DND-41 (cell line): ENCODE data around the gene HP.

Experiments
- ATAC-seq: fragments of 200-7000 bp; cut with Tn5 transposase; 3 replicates; pipeline ENCODE4 v1.9.1; 2021; ENCODE audit warnings: low read depth; ENCODE audit not compliant: insufficient read depth
- DNase-seq: peaks from one replicate; pipeline ENCODE4 v3.0.0-alpha.2; 2020
- H2AFZ ChIP-seq: 2 replicates; pipeline ENCODE4 v1.6.0; 2012; ENCODE audit warnings: low read depth, low read length
- H3K27ac ChIP-seq: 2 replicates; pipeline ENCODE4 v1.5.1; 2012; ENCODE audit warnings: low read length, inconsistent platforms
- H3K27me3 ChIP-seq: fragments of 200-600 bp; sonication (generic); 2 replicates; pipeline ENCODE4 v1.6.0; 2012; ENCODE audit warnings: low read length, mild to moderate bottlenecking, inconsistent platforms; ENCODE audit not compliant: insufficient read depth, poor library complexity
- H3K36me3 ChIP-seq: 2 replicates; pipeline ENCODE4 v1.5.1; 2012; ENCODE audit warnings: low read length, inconsistent platforms; ENCODE audit not compliant: insufficient read depth
- H3K4me1 ChIP-seq: 2 replicates; pipeline ENCODE4 v1.5.1; 2012; ENCODE audit warnings: mild to moderate bottlenecking, low read length; ENCODE audit not compliant: insufficient read depth
- H3K4me2 ChIP-seq: 2 replicates; pipeline ENCODE4 v1.6.0; 2012; ENCODE audit warnings: mild to moderate bottlenecking, moderate library complexity, low read length, inconsistent platforms; ENCODE audit not compliant: insufficient read depth
- H3K4me3 ChIP-seq, 2 experiments: fragments of 200-600 bp in 1 of 2; shearing (Covaris generic) in 1 of 2; 2 replicates each; pipeline ENCODE4 v1.5.1; 2012 to 2016; ENCODE audit warnings: inconsistent platforms in 2 of 2, low read length in 2 of 2, mild to moderate bottlenecking in 2 of 2, low read depth in 1 of 2, moderate library complexity in 1 of 2
- H3K79me2 ChIP-seq: 2 replicates; pipeline ENCODE4 v1.6.0; 2012; ENCODE audit warnings: low read length, inconsistent platforms; ENCODE audit not compliant: insufficient read depth
- H3K9ac ChIP-seq: 2 replicates; pipeline ENCODE4 v1.6.0; 2012; ENCODE audit warnings: low read depth, mild to moderate bottlenecking, inconsistent platforms, low read length, moderate library complexity
- H3K9me3 ChIP-seq: 2 replicates; pipeline ENCODE4 v1.5.1; 2012; ENCODE audit warnings: low read length, moderate library complexity, mild to moderate bottlenecking, inconsistent platforms; ENCODE audit not compliant: insufficient read depth, severe bottlenecking
- H4K20me1 ChIP-seq: 2 replicates; pipeline ENCODE4 v1.6.0; 2012; ENCODE audit warnings: low read length; ENCODE audit not compliant: insufficient read depth
- EZH2 ChIP-seq: IDR thresholded peaks from 3 replicates; pipeline ENCODE4 v1.6.1; 2012; ENCODE audit warnings: borderline replicate concordance, low read depth, mild to moderate bottlenecking, moderate library complexity, low read length, inconsistent platforms; ENCODE audit not compliant: severe bottlenecking
- TF ChIP-seq, protein P1 (sequence below): IDR thresholded peaks from 2 replicates; pipeline ENCODE4 v1.5.1; 2012; ENCODE audit warnings: borderline replicate concordance, low read length, moderate library complexity, mild to moderate bottlenecking; ENCODE audit not compliant: poor library complexity, severe bottlenecking; ENCODE audit errors: extremely low read depth

The HP gene

DNA sequence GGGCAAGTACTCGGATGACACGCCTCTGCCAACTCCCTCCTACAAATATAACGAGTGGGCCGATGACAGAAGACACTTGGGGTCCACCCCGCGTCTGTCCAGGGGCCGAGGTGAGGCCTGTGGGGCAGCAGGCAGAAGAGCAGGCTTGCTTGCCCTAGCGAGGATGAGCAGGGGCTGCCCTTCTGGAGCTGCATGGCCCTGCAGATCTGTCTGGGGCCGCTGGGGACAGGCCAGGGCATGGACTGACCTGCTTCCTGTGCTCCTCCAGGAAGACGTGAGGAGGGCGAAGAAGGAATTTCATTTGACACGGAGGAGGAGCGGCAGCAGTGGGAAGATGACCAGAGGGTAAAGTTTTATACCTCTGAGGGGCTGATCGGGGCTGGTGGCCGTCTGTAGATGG lies 44.6 kb downstream of the HP start:
- peaks cover 24% of the 10 kb centered on the region for H3K4me1 ChIP-seq
- DNase-seq (no peak), ATAC-seq (no peak)
- peaks cover 9% of the 10 kb centered on the region; the same call in 1 of the 2 replicates for H4K20me1 ChIP-seq
- no peak overlapping the region for H3K4me3 ChIP-seq
- H3K9me3 ChIP-seq: no peaks in the 10 kb centered on the region
- TF ChIP-seq, protein P1, sequence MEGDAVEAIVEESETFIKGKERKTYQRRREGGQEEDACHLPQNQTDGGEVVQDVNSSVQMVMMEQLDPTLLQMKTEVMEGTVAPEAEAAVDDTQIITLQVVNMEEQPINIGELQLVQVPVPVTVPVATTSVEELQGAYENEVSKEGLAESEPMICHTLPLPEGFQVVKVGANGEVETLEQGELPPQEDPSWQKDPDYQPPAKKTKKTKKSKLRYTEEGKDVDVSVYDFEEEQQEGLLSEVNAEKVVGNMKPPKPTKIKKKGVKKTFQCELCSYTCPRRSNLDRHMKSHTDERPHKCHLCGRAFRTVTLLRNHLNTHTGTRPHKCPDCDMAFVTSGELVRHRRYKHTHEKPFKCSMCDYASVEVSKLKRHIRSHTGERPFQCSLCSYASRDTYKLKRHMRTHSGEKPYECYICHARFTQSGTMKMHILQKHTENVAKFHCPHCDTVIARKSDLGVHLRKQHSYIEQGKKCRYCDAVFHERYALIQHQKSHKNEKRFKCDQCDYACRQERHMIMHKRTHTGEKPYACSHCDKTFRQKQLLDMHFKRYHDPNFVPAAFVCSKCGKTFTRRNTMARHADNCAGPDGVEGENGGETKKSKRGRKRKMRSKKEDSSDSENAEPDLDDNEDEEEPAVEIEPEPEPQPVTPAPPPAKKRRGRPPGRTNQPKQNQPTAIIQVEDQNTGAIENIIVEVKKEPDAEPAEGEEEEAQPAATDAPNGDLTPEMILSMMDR: no peak
- TF ChIP-seq EZH2: no peak
- peaks cover 31% of the 10 kb centered on the region for H3K79me2 ChIP-seq
- H2AFZ ChIP-seq: no peak overlapping the region
- peaks cover 84% of the 10 kb centered on the region for H3K36me3 ChIP-seq
- no peaks in the 10 kb centered on the region for H3K27me3 ChIP-seq
- no peak overlapping the region for H3K9ac ChIP-seq
- H3K27ac ChIP-seq: no peak overlapping the region
- no peak overlapping the region for H3K4me2 ChIP-seq

DNA sequence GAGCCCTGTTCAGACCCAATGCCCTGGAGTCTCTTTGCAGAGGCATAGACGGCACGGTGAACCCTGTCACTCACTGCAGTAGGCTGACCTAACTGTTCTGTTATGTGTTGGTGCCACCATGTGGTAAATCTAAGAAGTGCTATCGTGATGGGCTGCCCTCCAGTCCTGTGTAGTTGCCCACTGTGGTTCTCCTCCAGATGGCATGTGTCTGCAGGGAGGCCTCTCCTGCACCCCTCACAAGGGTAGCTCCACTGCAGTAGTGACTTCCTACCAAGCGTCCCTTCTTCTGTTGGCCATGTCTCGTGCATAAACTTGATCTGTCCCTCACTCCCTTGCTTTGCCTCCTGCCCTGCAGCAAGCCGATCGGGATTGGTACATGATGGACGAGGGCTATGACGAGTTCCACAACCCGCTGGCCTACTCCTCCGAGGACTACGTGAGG lies 45.1 kb downstream of the HP start:
- no peak overlapping the region for H3K27ac ChIP-seq
- no peak overlapping the region for H3K4me3 ChIP-seq
- H3K9ac ChIP-seq: no peak overlapping the region
- no peak overlapping the region for H3K4me2 ChIP-seq
- no peaks in the 10 kb centered on the region for H3K9me3 ChIP-seq
- no peak overlapping the region for H2AFZ ChIP-seq
- H3K79me2 ChIP-seq: peaks cover 27% of the 10 kb centered on the region
- TF ChIP-seq, protein P1: peak; percentile 77
- no peak for TF ChIP-seq EZH2
- H4K20me1 ChIP-seq: peaks cover 10% of the 10 kb centered on the region; the same call in 1 of the 2 replicates
- ATAC-seq (peak; percentile 97), DNase-seq (peak; percentile 64)
- H3K36me3 ChIP-seq: peaks cover 86% of the 10 kb centered on the region
- H3K4me1 ChIP-seq: peaks cover 23% of the 10 kb centered on the region
- no peaks in the 10 kb centered on the region for H3K27me3 ChIP-seq

DNA sequence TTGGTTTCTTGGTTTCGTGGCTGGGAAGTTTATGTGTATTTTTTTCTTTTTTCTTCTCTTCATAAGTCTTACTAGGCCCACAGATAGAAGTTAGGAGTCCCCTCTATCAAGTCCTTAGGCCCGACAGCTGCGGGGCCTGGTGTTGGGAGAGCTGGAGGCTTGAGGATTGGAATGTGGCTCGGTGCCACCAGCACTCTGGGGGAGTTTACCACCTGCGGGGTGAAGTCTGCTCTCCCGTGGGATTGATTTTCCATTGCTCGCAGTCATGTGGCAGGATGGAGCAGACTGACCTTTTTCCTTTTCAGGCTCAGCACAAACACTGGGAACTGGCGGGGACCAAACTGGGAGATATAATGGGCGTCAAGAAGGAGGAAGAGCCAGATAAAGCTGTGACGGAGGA lies 46.9 kb downstream of the HP start:
- no peak overlapping the region for H3K4me2 ChIP-seq
- no peaks in the 10 kb centered on the region for H3K9me3 ChIP-seq
- H3K27ac ChIP-seq: no peak overlapping the region
- no peak overlapping the region for H2AFZ ChIP-seq
- no peak overlapping the region for H3K9ac ChIP-seq
- H3K79me2 ChIP-seq: peaks cover 9% of the 10 kb centered on the region
- H4K20me1 ChIP-seq: peaks cover 12% of the 10 kb centered on the region; the same call in 1 of the 2 replicates
- no peak for ATAC-seq
- H3K36me3 ChIP-seq: peaks cover 99% of the 10 kb centered on the region
- no peak for DNase-seq
- H3K4me3 ChIP-seq: no peak overlapping the region
- no peak for TF ChIP-seq EZH2
- TF ChIP-seq, protein P1: no peak
- H3K27me3 ChIP-seq: no peaks in the 10 kb centered on the region
- peaks cover 5% of the 10 kb centered on the region; the same call in 1 of the 2 replicates for H3K4me1 ChIP-seq
